Fibroblast of lung (primary cell): ENCODE data around the gene AGRN. TPM values are rescaled to one million over a fixed set of nuclear protein-coding genes. Genes with fewer than 3 reads are reported as not detected.

Source experiments
- DNase-seq, 2 donors: peaks; one replicate each; pipeline versions ENCODE4 v3.0.0 to v3.0.0-alpha.2; 2010; ENCODE audit warnings: low read depth in 2 of 2
- H2AFZ ChIP-seq: 2 replicates; pipeline ENCODE4 v1.5.1; 2012; ENCODE audit warnings: low read length, control low read depth, inconsistent platforms
- H3K27ac ChIP-seq: 2 replicates; pipeline ENCODE4 v1.5.1; 2011; ENCODE audit warnings: low read length, control low read depth; ENCODE audit not compliant: insufficient read depth
- H3K27me3 ChIP-seq: 2 replicates; pipeline ENCODE4 v1.5.1; 2011; ENCODE audit warnings: mild to moderate bottlenecking, low read length; ENCODE audit not compliant: control insufficient read depth, insufficient read depth
- H3K36me3 ChIP-seq: 2 replicates; pipeline ENCODE4 v1.5.1; 2011; ENCODE audit warnings: low read length; ENCODE audit not compliant: control insufficient read depth, insufficient read depth
- H3K4me1 ChIP-seq: 2 replicates; pipeline ENCODE4 v1.5.1; 2011; ENCODE audit warnings: low read length; ENCODE audit not compliant: control insufficient read depth, insufficient read depth; ENCODE audit errors: extremely low read depth
- H3K4me2 ChIP-seq: 2 replicates; pipeline ENCODE4 v1.5.1; 2011; ENCODE audit warnings: low read length, control low read depth; ENCODE audit not compliant: insufficient read depth; ENCODE audit errors: extremely low read depth
- H3K4me3 ChIP-seq, 4 experiments: fragments of 200-600 bp in 1 of 4; sonication (generic) in 1 of 4; replicated peaks in 1 of 4; 2 replicates each; pipeline ENCODE4 v1.5.1; 2011 to 2016; ENCODE audit warnings: low read length in 4 of 4, low read depth in 3 of 4, mild to moderate bottlenecking in 3 of 4, control low read depth in 2 of 4, inconsistent platforms in 1 of 4, mixed read lengths in 1 of 4; ENCODE audit not compliant: insufficient read depth in 1 of 4; ENCODE audit errors: control extremely low read depth in 1 of 4
- H3K79me2 ChIP-seq: 2 replicates; pipeline ENCODE4 v1.5.1; 2012; ENCODE audit warnings: mild to moderate bottlenecking, low read length, inconsistent platforms; ENCODE audit not compliant: control insufficient read depth, insufficient read depth
- H3K9ac ChIP-seq: 2 replicates; pipeline ENCODE4 v1.5.1; 2011; ENCODE audit warnings: mild to moderate bottlenecking, low read length, control low read depth; ENCODE audit not compliant: insufficient read depth
- H3K9me3 ChIP-seq: 2 replicates; pipeline ENCODE4 v1.5.1; 2012; ENCODE audit warnings: low read depth, low read length; ENCODE audit not compliant: control insufficient read depth, insufficient read depth
- H4K20me1 ChIP-seq: 2 replicates; pipeline ENCODE4 v1.5.1; 2011; ENCODE audit warnings: low read length; ENCODE audit not compliant: control insufficient read depth, insufficient read depth; ENCODE audit errors: extremely low read depth
- EZH2 ChIP-seq: IDR thresholded peaks from 2 replicates; pipeline ENCODE4 v1.5.1; 2012; ENCODE audit warnings: low read length, control low read depth, mild to moderate bottlenecking; ENCODE audit errors: missing control alignments
- polyA plus RNA-seq, 2 donors: library from polyadenylated mRNA; depleted of rRNA in 1 of 2; stranded (reverse) in 1 of 2; unstranded in 1 of 2; fragments of >200 nt; gene quantifications; 2 replicates each; pipeline ENCODE4 v1.2.1, GENCODE V29; 2011 to 2012; ENCODE audit warnings: missing spikeins in 1 of 2
- total RNA-seq: library from RNA; depleted of rRNA; stranded (reverse); fragments of >200 nt; gene quantifications from 2 replicates; pipeline ENCODE4 v1.2.1, GENCODE V29; 2014
- TF ChIP-seq, protein P1 (sequence below), 2 donors: IDR thresholded peaks in 1 of 2; conservative IDR thresholded peaks in 1 of 2; 1 replicate in 1 of 2; 2 replicates in 1 of 2; pipeline ENCODE4 v1.5.1; 2011 to 2012; ENCODE audit warnings: low read length in 2 of 2, control low read depth in 1 of 2, inconsistent platforms in 1 of 2, low read depth in 1 of 2, mild to moderate bottlenecking in 1 of 2

AGRN gene
- total and polyA plus RNA-seq, 2 donors (not counting 1 experiment from before 2014, with no cell fraction given) = 20.7 to 50.9 TPM

DNA sequence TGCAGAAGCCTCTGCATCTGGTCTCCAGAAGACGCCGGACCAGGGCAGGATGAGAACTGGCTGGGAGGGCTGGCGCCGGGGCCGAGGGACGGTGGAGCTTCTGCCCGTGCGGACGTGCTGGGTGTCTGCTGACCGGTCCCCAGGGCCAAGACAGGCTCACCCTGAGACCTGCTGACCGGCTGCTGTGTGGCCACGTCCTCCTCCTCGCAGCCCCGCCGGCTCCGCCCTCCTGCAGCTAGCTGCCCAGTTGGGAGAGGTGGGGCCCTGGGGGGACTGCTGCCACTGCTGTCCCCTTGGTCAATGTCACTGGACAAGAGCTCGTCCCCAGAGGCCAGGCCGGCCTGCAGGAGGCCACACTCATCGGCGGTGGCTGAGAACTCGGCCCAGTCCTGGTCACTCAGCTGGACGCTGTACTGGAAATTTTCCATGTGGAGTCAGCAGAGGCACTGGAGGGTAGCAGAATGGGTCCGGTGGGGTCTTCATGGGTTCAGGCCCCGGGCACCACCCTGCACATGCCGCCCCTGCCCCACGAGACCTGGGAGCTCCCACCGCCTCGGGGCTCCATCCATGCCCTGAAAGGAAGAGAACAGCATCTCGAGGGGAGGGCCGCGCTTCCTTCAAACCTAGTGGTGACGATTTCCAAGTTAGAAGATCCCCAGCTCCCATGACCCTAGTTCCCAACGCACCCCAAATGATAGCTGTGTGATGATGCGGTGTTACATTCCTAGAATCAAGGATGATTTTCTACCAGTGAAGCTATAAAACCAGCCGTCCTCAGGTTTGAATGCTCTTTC is 39.1 kb upstream of the AGRN start:
- no peak overlapping the region for H3K9ac ChIP-seq
- H4K20me1 ChIP-seq = no peaks in the 10 kb centered on the region
- no peak overlapping the region for H3K4me3 ChIP-seq
- no peak for TF ChIP-seq EZH2
- TF ChIP-seq, protein P1, sequence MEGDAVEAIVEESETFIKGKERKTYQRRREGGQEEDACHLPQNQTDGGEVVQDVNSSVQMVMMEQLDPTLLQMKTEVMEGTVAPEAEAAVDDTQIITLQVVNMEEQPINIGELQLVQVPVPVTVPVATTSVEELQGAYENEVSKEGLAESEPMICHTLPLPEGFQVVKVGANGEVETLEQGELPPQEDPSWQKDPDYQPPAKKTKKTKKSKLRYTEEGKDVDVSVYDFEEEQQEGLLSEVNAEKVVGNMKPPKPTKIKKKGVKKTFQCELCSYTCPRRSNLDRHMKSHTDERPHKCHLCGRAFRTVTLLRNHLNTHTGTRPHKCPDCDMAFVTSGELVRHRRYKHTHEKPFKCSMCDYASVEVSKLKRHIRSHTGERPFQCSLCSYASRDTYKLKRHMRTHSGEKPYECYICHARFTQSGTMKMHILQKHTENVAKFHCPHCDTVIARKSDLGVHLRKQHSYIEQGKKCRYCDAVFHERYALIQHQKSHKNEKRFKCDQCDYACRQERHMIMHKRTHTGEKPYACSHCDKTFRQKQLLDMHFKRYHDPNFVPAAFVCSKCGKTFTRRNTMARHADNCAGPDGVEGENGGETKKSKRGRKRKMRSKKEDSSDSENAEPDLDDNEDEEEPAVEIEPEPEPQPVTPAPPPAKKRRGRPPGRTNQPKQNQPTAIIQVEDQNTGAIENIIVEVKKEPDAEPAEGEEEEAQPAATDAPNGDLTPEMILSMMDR (conservative IDR thresholded peaks at IDR 0.05 in 1 of 2, IDR thresholded peaks at IDR 0.05 in 1 of 2; ENCODE audit: low read depth in 1 of 2, low read length in 2 of 2) = no peak
- no peaks in the 10 kb centered on the region for H3K9me3 ChIP-seq
- H3K4me1 ChIP-seq = no peaks in the 10 kb centered on the region
- no peak overlapping the region for H3K27ac ChIP-seq
- H3K79me2 ChIP-seq = no peaks in the 10 kb centered on the region
- H3K4me2 ChIP-seq = no peak overlapping the region
- H3K27me3 ChIP-seq = peaks cover 6% of the 10 kb centered on the region
- no peak overlapping the region for H2AFZ ChIP-seq
- no peak for DNase-seq
- no peaks in the 10 kb centered on the region for H3K36me3 ChIP-seq

GRCh38 chr1:981491-981954 is 38.4 kb upstream of the AGRN start:
- H3K9me3 ChIP-seq = no peaks in the 10 kb centered on the region
- H3K79me2 ChIP-seq = no peaks in the 10 kb centered on the region
- TF ChIP-seq, protein P1 (conservative IDR thresholded peaks at IDR 0.05 in 1 of 2, IDR thresholded peaks at IDR 0.05 in 1 of 2; ENCODE audit: low read depth in 1 of 2, low read length in 2 of 2) = no peak
- TF ChIP-seq EZH2 = no peak
- no peaks in the 10 kb centered on the region for H3K36me3 ChIP-seq
- no peak for DNase-seq
- no peak overlapping the region for H2AFZ ChIP-seq
- H3K4me1 ChIP-seq = no peaks in the 10 kb centered on the region
- no peak overlapping the region for H3K9ac ChIP-seq
- H3K27me3 ChIP-seq = peaks cover 6% of the 10 kb centered on the region
- no peak overlapping the region for H3K4me3 ChIP-seq
- H3K27ac ChIP-seq = no peak overlapping the region
- no peaks in the 10 kb centered on the region for H4K20me1 ChIP-seq
- H3K4me2 ChIP-seq = no peak overlapping the region

- no peak within 1 kb of the TSS for H3K4me2 ChIP-seq
- no peak within 1 kb of the TSS for H3K4me3 ChIP-seq
- no peaks in the 10 kb centered on the region for H3K9me3 ChIP-seq
- H3K79me2 ChIP-seq = no peaks in the 10 kb centered on the region
- H3K9ac ChIP-seq = no peak within 1 kb of the TSS
- no peaks in the 10 kb centered on the region for H3K4me1 ChIP-seq
- H3K27me3 ChIP-seq = peaks cover 6% of the 10 kb centered on the region
- H2AFZ ChIP-seq = no peak within 1 kb of the TSS
- no peak for DNase-seq
- no peak within 1 kb of the TSS for H3K27ac ChIP-seq
- H3K36me3 ChIP-seq = no peaks in the 10 kb centered on the region
- H4K20me1 ChIP-seq = no peaks in the 10 kb centered on the region
- no peak for TF ChIP-seq EZH2
- TF ChIP-seq, protein P1 (conservative IDR thresholded peaks at IDR 0.05 in 1 of 2, IDR thresholded peaks at IDR 0.05 in 1 of 2; ENCODE audit: low read depth in 1 of 2, low read length in 2 of 2) = no peak
These were observed 37.9 kb upstream of the AGRN start, which contains the start of gene PERM1 for GRCh38 chr1:981955-982558. TSS of gene PERM1 (minus strand) at chr1:982093. CDS start at chr1:981029, 1,064 bp downstream.
